ENCODE results near the gene RCL1.
"Not testable (repeated sequence)": the region's sequence is repeated elsewhere in the genome, so short reads cannot be mapped to it uniquely, and the experiment has no call there.

Gene RCL1

DNA sequence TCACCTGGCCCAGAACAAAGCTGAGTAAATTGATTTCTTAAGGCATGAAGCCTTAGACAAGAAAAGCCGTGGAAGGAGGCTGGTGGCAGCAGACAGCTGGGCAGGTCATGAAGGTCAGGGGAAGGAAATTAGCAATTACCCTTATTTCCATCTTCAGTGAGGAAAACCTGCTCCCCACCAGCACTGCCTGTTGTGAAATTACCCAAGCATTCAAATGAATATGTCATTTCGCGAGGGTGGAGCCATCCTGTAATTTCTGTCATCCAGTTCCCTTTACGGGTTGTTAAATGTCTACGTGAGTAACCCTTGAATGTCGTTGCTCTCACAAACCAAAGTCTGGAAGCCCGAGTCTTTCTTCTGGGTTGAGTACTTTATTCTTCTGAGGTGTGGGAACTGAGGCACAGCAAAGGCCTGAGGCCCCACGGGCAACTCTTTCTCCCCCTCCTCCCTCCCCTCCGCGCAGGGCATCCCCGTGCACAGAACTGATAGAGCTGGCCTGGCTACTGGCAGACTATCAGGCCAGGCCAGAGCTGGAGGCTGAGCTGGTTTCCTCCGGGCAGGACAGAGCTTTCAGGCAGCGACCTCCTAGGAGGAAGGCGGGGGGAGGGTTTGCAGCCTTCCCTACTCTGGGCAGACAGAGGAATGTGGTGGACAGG lies 29.7 kb upstream of the RCL1 start:
- in situ Hi-C loops (cut with HindIII; ENCODE audit: low pct_unique_long_range_greater_than_20kb, low sequenced_read_pairs) = no loop called here
- TF ChIP-seq JUND (IDR thresholded peaks at IDR 0.05; ENCODE audit: low read depth) = no peak
- no peak for DNase-seq (ENCODE audit: low read depth in 1 of 2, low spot score in 1 of 2)

- no peak for DNase-seq (ENCODE audit: low read depth in 1 of 2, low spot score in 1 of 2)
- no peak for TF ChIP-seq JUND (IDR thresholded peaks at IDR 0.05; ENCODE audit: low read depth)
- in situ Hi-C loops (cut with HindIII; ENCODE audit: low pct_unique_long_range_greater_than_20kb, low sequenced_read_pairs) = no loop called here
Observed at GRCh38 chr9:4764033-4764432, 28.7 kb upstream of the RCL1 start.

- in situ Hi-C loops (cut with HindIII; ENCODE audit: low pct_unique_long_range_greater_than_20kb, low sequenced_read_pairs) = no loop called here
Observed at GRCh38 chr9:4768681-4769080, 24.1 kb upstream of the RCL1 start.

GRCh38 chr9:4769321-4770080 lies 23.2 kb upstream of the RCL1 start:
- in situ Hi-C loops (cut with HindIII; ENCODE audit: low pct_unique_long_range_greater_than_20kb, low sequenced_read_pairs) = no loop called here
- TF ChIP-seq JUND (IDR thresholded peaks at IDR 0.05; ENCODE audit: low read depth) = no peak
- no peak for DNase-seq (ENCODE audit: low read depth in 1 of 2, low spot score in 1 of 2)

More at GRCh38 chr9:4768681-4769080, 24.1 kb upstream of the RCL1 start:
- TF ChIP-seq JUND (IDR thresholded peaks at IDR 0.05; ENCODE audit: low read depth) = no peak
- DNase-seq (ENCODE audit: low read depth in 1 of 2, low spot score in 1 of 2) = no peak

DNA sequence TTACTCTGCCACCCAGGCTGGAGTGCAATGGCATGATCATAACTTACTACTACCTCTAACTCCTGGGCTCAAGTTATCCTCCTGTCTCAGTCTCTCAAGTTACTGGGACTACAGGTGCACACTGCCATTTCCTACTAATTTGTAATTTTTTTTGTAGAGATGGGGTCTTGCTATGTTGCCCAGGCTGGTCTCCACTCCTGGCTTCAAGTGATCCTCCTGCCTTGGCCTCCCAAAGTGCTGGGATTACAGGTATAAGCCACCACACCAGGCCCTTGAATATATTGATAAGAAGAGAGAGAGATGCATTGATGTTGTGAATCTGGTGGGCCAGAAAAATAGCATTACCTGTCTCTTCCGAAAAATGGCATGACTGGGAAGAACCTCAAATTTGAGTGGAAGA lies 21.0 kb upstream of the RCL1 start:
- DNase-seq (ENCODE audit: low read depth in 1 of 2, low spot score in 1 of 2) = no peak
- no peak for TF ChIP-seq JUND (IDR thresholded peaks at IDR 0.05; ENCODE audit: low read depth)
- in situ Hi-C loops (cut with HindIII; ENCODE audit: low pct_unique_long_range_greater_than_20kb, low sequenced_read_pairs) = no loop called here

GRCh38 chr9:4774209-4774608 lies 18.5 kb upstream of the RCL1 start:
- in situ Hi-C loops (cut with HindIII; ENCODE audit: low pct_unique_long_range_greater_than_20kb, low sequenced_read_pairs) = no loop called here
- TF ChIP-seq JUND (IDR thresholded peaks at IDR 0.05; ENCODE audit: low read depth) = no peak

DNA sequence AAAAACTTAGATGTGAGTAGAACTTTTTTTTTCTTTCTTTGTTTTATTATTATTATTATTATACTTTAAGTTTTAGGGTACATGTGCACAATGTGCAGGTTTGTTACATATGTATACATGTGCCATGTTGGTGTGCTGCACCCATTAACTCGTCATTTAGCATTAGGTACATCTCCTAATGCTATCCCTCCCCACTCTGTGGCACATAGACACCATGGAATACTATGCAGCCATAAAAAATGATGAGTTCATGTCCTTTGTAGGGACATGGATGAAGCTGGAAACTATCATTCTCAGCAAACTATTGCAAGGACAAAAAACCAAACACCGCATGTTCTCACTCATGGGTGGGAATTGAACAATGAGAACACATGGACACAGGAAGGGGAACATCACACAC lies 17.8 kb upstream of the RCL1 start:
- in situ Hi-C loops (cut with HindIII; ENCODE audit: low pct_unique_long_range_greater_than_20kb, low sequenced_read_pairs); DNase-seq (ENCODE audit: low read depth in 1 of 2, low spot score in 1 of 2): not testable (repeated sequence)

More at GRCh38 chr9:4774209-4774608, 18.5 kb upstream of the RCL1 start:
- no peak for DNase-seq (ENCODE audit: low read depth in 1 of 2, low spot score in 1 of 2)

DNA sequence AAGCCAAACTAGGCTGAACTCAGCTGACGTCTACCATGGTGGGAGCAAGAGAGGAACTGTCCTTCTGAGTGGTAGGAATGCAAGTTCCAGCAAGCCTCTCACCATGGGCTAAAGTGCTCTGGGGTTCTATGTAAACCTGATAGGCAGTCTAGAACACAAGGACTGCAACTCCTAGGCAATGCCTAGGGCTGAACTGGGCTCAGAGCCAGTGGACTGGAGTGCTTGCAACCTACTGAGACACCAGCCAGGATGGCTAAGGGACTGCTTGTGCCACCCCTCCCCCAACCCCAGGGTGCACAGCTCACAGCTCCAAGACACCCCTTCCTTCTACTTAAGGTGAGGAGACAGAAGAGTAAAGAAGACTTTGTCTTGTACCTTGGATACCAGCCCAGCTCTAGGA lies 12.1 kb upstream of the RCL1 start:
- TF ChIP-seq JUND (IDR thresholded peaks at IDR 0.05; ENCODE audit: low read depth) = no peak
- DNase-seq (ENCODE audit: low read depth in 1 of 2, low spot score in 1 of 2) = no peak
- in situ Hi-C loops (cut with HindIII; ENCODE audit: low pct_unique_long_range_greater_than_20kb, low sequenced_read_pairs) = no loop called here

GRCh38 chr9:4781408-4781807 lies 11.3 kb upstream of the RCL1 start:
- no peak for TF ChIP-seq JUND (IDR thresholded peaks at IDR 0.05; ENCODE audit: low read depth)
- no peak for DNase-seq (ENCODE audit: low read depth in 1 of 2, low spot score in 1 of 2)
- in situ Hi-C loops (cut with HindIII; ENCODE audit: low pct_unique_long_range_greater_than_20kb, low sequenced_read_pairs) = no loop called here

DNA sequence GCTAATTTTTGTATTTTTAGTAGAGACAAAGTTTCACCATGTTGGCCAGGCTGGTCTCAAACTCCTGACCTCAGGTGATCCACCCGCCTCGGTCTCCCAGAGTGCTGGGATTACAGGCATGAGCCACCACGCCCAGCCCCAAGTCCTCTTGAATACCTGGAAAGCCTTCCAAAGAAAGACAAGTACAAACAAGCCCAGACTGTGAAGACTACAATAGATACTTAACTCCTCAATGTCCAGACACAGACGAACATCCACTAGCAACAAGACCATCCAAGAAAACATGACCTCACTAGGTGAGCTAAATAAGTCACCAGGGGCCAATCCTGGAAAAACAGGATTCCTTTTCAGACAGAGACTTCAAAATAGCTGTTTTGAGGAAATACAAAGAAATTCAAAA lies 9.6 kb upstream of the RCL1 start:
- DNase-seq (ENCODE audit: low read depth in 1 of 2, low spot score in 1 of 2); in situ Hi-C loops (cut with HindIII; ENCODE audit: low pct_unique_long_range_greater_than_20kb, low sequenced_read_pairs): not testable (repeated sequence)

GRCh38 chr9:4784403-4784802 lies 8.3 kb upstream of the RCL1 start:
- DNase-seq (ENCODE audit: low read depth in 1 of 2, low spot score in 1 of 2) = no peak
- in situ Hi-C loops (cut with HindIII; ENCODE audit: low pct_unique_long_range_greater_than_20kb, low sequenced_read_pairs) = no loop called here
- TF ChIP-seq JUND (IDR thresholded peaks at IDR 0.05; ENCODE audit: low read depth) = no peak

DNA sequence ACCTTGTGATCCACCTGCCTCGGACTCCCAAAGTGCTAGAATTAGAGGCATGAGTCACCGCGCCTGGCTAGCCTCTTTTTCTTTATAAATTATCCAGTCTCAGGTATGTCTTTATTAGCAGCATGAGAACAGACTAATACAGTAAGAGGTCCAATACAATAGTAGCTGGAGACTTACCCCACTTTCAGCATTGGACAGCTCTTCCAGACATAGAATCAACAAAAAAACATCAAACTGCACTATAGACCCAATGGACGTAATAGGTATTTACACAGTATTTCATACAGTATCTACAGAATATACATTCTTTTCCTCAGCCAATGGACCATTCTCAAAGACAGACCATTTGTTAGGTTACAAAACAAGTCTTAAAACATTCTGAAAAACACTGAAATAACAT lies 6.1 kb upstream of the RCL1 start:
- in situ Hi-C loops (cut with HindIII; ENCODE audit: low pct_unique_long_range_greater_than_20kb, low sequenced_read_pairs) = no loop called here
- DNase-seq (ENCODE audit: low read depth in 1 of 2, low spot score in 1 of 2) = no peak
- TF ChIP-seq JUND (IDR thresholded peaks at IDR 0.05; ENCODE audit: low read depth) = no peak

DNA sequence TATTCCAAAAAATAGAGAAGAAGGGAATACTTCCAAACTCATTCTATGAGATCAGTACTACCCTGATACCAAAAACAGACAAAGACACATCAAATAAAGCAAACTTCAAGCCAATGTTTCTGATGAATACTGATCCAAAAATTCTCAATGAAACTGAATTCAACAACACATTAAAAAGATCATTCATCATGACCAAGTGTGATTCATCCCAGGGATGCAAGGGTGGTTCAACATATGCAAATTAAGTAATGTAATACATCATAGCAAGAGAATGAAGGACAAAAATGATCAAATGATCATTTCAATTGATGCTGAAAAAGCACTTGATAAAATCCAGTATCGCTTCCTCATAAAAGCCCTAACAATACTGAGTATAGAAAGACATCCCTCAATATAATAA lies 4.9 kb upstream of the RCL1 start:
- DNase-seq (ENCODE audit: low read depth in 1 of 2, low spot score in 1 of 2) = no peak
- no peak for TF ChIP-seq JUND (IDR thresholded peaks at IDR 0.05; ENCODE audit: low read depth)
- in situ Hi-C loops (cut with HindIII; ENCODE audit: low pct_unique_long_range_greater_than_20kb, low sequenced_read_pairs) = no loop called here

DNA sequence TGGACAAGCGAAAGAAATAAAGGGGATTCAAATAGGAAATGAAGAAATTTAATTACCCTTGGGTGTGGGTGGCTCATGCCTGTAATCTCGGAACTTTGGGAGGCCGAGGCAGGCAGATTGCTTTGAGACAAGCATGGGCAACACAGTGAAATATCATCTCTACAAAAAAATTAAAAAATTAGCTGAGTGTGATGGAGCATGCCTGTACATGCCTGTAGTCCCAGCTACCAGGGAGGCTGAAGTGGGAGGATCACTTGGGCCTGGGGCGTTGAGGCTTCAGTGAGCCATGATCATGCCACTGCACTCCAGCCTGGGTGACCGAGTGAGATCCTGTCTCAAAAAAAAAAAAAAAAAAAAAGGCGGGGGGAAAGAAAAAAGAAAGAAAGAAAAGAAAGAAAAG lies 4.0 kb upstream of the RCL1 start:
- in situ Hi-C loops (cut with HindIII; ENCODE audit: low pct_unique_long_range_greater_than_20kb, low sequenced_read_pairs) = no loop called here
- no peak for TF ChIP-seq JUND (IDR thresholded peaks at IDR 0.05; ENCODE audit: low read depth)
- no peak for DNase-seq (ENCODE audit: low read depth in 1 of 2, low spot score in 1 of 2)
